SK-N-SH (cell line): ENCODE results near the gene GOLGA6C.

Experiments
- FOXJ3 ChIP-seq: sonication (generic); formaldehyde crosslinking; IDR thresholded peaks from 2 replicates; pipeline ENCODE4 v1.5.1; 2020; ENCODE audit warnings: mild to moderate bottlenecking, missing genetic modification reagents
- JUND ChIP-seq: IDR thresholded peaks from 2 replicates; pipeline ENCODE4 v1.4.0; 2012
- SMC3 ChIP-seq: IDR thresholded peaks from 2 replicates; pipeline ENCODE4 v1.6.1; 2012; ENCODE audit warnings: low read depth, low read length, improper control_type of control experiment
- YY1 ChIP-seq: IDR thresholded peaks from 2 replicates; pipeline ENCODE4 v1.4.0; 2012; ENCODE audit warnings: low read depth, mild to moderate bottlenecking
- TF ChIP-seq, protein P1 (sequence below): fragments of 200-600 bp; sonication (generic); IDR thresholded peaks from 2 replicates; pipeline ENCODE4 v1.6.1; 2017; ENCODE audit warnings: antibody characterized with exemption, mild to moderate bottlenecking, moderate library complexity

- TF ChIP-seq, protein P1, sequence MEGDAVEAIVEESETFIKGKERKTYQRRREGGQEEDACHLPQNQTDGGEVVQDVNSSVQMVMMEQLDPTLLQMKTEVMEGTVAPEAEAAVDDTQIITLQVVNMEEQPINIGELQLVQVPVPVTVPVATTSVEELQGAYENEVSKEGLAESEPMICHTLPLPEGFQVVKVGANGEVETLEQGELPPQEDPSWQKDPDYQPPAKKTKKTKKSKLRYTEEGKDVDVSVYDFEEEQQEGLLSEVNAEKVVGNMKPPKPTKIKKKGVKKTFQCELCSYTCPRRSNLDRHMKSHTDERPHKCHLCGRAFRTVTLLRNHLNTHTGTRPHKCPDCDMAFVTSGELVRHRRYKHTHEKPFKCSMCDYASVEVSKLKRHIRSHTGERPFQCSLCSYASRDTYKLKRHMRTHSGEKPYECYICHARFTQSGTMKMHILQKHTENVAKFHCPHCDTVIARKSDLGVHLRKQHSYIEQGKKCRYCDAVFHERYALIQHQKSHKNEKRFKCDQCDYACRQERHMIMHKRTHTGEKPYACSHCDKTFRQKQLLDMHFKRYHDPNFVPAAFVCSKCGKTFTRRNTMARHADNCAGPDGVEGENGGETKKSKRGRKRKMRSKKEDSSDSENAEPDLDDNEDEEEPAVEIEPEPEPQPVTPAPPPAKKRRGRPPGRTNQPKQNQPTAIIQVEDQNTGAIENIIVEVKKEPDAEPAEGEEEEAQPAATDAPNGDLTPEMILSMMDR, result no peak
- TF ChIP-seq FOXJ3 (CRISPR knock-in tag) (no peak), YY1 (no peak), JUND (no peak), SMC3 (no peak)
These were observed 55.1 kb downstream of the GOLGA6C start for GRCh38 chr15:75313116-75313845.
